ENCODE results near the gene C17orf114.

The C17orf114 gene

GRCh38 chr17:4788807-4789700 lies 13.1 kb downstream of the C17orf114 start, which contains the start of gene GLTPD2 (continued):
- TF ChIP-seq MEIS2 (CRISPR knock-in tag; IDR thresholded peaks at IDR 0.05) (peak; percentile 52; the same call in 1 of the 2 replicates), KMT2A (CRISPR knock-in tag; IDR thresholded peaks at IDR 0.05) (no peak; the same call in 1 of the 2 replicates), ZNF737 (CRISPR knock-in tag; IDR thresholded peaks at IDR 0.05; ENCODE audit: borderline replicate concordance) (0 out of 2 replicates have a peak, but pooled peaks have one; percentile 16), BCL6 (CRISPR knock-in tag; IDR thresholded peaks at IDR 0.05) (peak; percentile 54), SIN3A (IDR thresholded peaks at IDR 0.05; ENCODE audit: borderline replicate concordance, low read depth, low read length) (peak; percentile 74; the same call in 1 of the 2 replicates), POLR2AphosphoS5 (IDR thresholded peaks at IDR 0.05; ENCODE audit: low read depth, low read length) (peak; percentile 91), ZNF263 (CRISPR knock-in tag; IDR thresholded peaks at IDR 0.05) (no peak), THAP11 (CRISPR knock-in tag; IDR thresholded peaks at IDR 0.05) (peak; percentile 73; the same call in 1 of the 2 replicates), FOXA3 (CRISPR knock-in tag; IDR thresholded peaks at IDR 0.05) (peak; percentile 62), CTCF (CRISPR knock-in tag; IDR thresholded peaks at IDR 0.05) (peak; percentile 72), ZNF703 (CRISPR knock-in tag; IDR thresholded peaks at IDR 0.05; ENCODE audit: borderline replicate concordance) (0 out of 2 replicates have a peak, but pooled peaks have one; percentile 28), ZKSCAN8 (CRISPR knock-in tag; IDR thresholded peaks at IDR 0.05; ENCODE audit: borderline replicate concordance) (0 out of 2 replicates have a peak, but pooled peaks have one; percentile 22), TAF1 (CRISPR knock-in tag; IDR thresholded peaks at IDR 0.05) (peak; percentile 92)
- TF ChIP-seq, protein P1, sequence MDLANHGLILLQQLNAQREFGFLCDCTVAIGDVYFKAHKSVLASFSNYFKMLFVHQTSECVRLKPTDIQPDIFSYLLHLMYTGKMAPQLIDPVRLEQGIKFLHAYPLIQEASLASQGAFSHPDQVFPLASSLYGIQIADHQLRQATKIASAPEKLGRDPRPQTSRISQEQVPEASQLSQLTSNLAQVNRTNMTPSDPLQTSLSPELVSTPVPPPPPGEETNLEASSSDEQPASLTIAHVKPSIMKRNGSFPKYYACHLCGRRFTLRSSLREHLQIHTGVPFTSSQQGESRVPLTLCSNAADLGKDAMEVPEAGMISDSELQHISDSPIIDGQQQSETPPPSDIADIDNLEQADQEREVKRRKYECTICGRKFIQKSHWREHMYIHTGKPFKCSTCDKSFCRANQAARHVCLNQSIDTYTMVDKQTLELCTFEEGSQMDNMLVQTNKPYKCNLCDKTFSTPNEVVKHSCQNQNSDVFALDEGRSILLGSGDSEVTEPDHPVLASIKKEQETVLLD (CRISPR knock-in tag; IDR thresholded peaks at IDR 0.05; ENCODE audit: low read depth) = 0 out of 2 replicates have a peak, but pooled peaks have one; percentile 49
- TF ChIP-seq, protein P2, sequence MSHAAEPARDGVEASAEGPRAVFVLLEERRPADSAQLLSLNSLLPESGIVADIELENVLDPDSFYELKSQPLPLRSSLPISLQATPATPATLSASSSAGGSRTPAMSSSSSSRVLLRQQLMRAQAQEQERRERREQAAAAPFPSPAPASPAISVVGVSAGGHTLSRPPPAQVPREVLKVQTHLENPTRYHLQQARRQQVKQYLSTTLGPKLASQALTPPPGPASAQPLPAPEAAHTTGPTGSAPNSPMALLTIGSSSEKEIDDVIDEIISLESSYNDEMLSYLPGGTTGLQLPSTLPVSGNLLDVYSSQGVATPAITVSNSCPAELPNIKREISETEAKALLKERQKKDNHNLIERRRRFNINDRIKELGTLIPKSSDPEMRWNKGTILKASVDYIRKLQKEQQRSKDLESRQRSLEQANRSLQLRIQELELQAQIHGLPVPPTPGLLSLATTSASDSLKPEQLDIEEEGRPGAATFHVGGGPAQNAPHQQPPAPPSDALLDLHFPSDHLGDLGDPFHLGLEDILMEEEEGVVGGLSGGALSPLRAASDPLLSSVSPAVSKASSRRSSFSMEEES (CRISPR knock-in tag; IDR thresholded peaks at IDR 0.05) = peak; percentile 73
- TF ChIP-seq, protein P3, sequence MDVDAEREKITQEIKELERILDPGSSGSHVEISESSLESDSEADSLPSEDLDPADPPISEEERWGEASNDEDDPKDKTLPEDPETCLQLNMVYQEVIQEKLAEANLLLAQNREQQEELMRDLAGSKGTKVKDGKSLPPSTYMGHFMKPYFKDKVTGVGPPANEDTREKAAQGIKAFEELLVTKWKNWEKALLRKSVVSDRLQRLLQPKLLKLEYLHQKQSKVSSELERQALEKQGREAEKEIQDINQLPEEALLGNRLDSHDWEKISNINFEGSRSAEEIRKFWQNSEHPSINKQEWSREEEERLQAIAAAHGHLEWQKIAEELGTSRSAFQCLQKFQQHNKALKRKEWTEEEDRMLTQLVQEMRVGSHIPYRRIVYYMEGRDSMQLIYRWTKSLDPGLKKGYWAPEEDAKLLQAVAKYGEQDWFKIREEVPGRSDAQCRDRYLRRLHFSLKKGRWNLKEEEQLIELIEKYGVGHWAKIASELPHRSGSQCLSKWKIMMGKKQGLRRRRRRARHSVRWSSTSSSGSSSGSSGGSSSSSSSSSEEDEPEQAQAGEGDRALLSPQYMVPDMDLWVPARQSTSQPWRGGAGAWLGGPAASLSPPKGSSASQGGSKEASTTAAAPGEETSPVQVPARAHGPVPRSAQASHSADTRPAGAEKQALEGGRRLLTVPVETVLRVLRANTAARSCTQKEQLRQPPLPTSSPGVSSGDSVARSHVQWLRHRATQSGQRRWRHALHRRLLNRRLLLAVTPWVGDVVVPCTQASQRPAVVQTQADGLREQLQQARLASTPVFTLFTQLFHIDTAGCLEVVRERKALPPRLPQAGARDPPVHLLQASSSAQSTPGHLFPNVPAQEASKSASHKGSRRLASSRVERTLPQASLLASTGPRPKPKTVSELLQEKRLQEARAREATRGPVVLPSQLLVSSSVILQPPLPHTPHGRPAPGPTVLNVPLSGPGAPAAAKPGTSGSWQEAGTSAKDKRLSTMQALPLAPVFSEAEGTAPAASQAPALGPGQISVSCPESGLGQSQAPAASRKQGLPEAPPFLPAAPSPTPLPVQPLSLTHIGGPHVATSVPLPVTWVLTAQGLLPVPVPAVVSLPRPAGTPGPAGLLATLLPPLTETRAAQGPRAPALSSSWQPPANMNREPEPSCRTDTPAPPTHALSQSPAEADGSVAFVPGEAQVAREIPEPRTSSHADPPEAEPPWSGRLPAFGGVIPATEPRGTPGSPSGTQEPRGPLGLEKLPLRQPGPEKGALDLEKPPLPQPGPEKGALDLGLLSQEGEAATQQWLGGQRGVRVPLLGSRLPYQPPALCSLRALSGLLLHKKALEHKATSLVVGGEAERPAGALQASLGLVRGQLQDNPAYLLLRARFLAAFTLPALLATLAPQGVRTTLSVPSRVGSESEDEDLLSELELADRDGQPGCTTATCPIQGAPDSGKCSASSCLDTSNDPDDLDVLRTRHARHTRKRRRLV (CRISPR knock-in tag; IDR thresholded peaks at IDR 0.05) = peak; percentile 41; the same call in 1 of the 2 replicates
- TF ChIP-seq, protein P4, sequence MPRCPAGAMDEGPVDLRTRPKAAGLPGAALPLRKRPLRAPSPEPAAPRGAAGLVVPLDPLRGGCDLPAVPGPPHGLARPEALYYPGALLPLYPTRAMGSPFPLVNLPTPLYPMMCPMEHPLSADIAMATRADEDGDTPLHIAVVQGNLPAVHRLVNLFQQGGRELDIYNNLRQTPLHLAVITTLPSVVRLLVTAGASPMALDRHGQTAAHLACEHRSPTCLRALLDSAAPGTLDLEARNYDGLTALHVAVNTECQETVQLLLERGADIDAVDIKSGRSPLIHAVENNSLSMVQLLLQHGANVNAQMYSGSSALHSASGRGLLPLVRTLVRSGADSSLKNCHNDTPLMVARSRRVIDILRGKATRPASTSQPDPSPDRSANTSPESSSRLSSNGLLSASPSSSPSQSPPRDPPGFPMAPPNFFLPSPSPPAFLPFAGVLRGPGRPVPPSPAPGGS (CRISPR knock-in tag; IDR thresholded peaks at IDR 0.05) = peak; percentile 47; the same call in 1 of the 2 replicates
